ENCODE results near the gene TECTA.
"Not testable (repeated sequence)": the region's sequence is repeated elsewhere in the genome, so short reads cannot be mapped to it uniquely, and the experiment has no call there.

The TECTA gene

DNA sequence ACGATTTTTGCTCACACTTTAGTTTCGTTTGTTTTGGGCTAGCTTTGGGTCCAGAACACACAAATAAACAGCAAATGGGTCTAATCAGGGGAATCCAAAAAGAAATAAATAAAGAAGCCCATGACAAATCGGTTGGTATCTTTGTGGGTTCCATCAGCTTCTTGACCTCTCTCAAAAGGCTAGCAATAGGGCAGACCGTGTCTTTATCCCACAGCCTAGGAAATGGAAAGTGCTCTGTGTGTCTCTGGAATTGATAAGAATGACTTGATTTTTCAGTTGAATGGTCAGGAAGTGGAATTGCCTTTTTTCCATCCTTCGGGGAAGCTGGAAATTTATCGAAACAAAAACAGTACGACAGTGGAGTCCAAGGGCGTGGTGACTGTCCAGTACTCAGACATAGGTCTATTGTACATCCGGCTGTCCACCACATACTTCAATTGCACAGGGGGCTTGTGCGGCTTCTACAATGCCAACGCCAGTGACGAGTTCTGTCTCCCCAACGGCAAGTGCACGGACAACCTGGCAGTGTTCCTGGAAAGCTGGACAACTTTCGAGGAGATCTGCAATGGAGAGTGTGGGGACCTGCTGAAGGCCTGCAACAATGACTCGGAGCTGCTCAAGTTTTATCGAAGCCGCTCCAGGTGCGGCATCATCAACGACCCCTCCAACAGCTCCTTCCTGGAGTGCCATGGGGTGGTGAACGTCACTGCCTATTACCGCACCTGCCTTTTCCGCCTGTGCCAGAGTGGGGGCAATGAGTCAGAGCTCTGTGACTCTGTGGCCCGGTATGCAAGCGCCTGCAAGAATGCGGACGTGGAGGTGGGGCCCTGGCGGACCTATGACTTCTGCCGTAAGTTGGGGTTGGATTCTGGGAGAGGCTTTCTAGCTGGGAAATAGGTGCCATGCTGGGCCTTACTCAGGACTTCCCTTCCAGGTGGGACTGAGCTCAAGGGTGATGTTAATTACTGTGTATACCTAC lies 28.6 kb downstream of the TECTA start:
- no peak for DNase-seq

DNA sequence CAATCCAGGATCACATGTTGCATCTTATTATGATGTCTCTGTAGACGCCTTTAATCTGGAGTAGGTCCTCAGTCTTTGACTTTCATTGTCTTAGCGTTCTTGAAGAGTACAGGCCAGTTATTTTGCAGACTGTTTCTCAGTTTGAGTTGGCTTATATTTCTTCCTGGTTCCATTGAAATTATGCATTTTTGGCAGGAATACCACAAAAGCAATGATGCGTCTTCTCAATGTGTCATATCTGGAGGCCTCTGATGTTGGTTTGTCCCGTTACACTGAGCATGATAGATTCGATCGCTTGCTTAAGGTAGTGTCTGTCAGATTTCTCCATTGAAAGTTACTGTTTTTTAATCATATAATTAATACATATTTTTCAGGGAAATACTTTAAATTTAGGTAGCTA lies 30.6 kb downstream of the TECTA start:
- DNase-seq = no peak

DNA sequence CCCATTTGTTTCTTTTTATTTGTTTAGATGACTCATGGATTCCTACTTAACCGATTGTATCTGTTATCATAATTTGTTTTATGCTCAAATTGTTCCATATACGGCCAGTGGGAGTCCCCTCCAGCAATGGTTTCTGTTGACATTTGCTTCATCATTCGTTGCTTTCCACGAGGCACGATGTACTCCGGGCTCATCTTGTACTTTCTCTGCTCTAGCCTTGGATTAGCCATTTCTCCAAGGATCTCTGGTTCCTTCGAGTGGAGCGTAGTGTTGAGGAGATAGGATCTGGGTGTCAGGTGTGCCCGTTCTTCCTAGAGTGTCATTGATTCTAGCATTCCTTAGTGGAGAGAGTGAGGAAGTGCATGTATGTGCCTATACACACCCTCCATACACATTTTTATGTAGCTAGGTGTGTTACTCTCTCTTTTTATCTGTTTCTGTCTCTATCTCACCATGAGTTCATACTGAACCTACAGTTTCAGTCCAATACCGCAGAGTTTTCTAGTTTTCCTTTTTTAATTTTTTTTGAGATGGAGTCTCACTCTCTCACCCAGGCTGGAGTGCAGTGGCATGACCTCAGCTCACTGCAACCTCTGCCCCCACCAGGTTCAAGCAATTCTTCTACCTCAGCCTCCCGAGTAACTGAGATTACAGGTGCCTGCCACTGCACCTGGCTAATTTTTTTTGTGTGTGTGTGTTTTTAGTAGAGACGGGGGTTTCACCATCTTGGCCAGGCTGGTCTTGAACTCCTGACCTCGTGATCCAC lies 31.4 kb downstream of the TECTA start:
- no peak for DNase-seq

DNA sequence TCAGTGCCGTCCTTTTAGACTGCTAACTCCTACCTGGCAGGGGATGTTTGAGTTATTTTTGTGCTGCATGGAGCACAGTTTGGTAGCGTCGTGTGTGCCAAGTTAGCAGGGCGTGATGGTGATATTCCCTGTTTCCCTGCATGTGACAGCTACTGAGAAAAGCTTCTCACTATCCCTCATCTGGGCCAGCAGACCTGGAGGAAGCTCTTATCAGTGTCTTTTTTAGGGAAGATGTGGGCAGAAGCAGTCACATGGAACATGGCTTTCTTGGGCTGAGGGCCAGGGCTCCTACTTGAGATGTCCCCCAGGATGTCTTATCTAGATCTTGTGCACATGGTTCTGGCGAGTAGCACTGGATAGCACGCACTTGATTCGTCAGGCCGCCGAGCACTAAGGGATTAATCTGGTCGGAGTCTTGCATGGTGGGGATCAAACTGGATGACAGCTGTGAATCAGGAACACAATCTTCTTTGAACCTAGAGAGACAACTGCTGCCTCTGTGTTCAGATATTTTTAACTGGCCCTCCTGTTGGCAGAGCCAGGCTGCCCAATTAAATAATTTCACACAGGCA lies 33.8 kb downstream of the TECTA start:
- DNase-seq = no peak

DNA sequence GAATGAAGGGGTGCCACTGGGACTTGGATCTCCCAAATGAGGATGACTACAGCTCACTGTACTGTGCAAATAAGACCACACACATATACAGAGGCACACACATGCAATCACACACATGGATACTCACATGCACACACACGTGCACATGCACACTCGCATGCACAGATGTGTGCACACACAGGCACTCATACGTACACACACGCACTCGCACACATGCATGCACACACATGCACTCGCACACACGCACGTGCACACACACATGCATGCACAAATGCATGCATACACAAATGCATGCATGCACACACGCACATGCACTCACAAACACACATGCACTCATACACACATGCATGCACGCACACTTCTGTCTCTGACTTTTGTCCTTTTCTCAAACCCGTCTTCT lies 36.0 kb downstream of the TECTA start:
- no peak for DNase-seq

DNA sequence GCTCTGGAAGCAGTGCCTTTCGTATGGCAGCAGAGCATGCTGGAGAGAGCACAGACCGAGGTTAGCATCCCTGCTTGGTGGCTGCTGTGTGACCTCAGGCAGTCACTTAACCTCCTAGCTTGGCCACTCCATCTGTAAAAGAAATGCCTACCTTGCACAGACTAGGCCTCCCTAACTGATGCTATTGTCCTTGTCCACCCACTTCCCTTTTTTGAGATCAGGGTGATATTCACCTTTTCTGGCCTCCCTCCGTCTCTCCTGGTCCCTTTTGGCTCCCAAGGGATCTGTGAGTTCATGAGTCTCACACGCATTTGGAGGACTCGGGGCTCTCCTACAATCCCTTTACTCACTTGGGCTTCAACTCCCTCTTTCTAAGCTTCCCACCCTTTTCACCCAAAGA lies 37.2 kb downstream of the TECTA start:
- DNase-seq = no peak

DNA sequence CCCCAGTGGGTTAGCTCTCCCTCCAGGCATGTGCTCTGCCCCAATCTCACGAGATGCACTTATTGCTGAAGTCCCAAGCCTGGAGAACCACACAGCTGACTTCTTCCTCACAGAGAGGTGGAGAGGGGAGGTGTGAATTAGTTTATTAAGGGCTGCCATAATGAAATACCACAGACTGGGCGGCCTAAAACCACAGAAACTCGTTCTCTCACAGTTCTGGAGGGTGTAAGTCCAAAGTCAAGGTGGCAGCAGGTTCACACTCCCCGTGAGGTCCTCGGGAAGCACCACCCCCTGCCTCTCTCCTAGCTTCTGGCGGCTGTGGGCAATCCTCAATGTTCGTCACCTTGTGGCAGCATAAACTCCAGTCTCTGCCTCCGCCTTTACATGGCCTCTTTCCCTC lies 39.3 kb downstream of the TECTA start:
- no peak for DNase-seq

DNA sequence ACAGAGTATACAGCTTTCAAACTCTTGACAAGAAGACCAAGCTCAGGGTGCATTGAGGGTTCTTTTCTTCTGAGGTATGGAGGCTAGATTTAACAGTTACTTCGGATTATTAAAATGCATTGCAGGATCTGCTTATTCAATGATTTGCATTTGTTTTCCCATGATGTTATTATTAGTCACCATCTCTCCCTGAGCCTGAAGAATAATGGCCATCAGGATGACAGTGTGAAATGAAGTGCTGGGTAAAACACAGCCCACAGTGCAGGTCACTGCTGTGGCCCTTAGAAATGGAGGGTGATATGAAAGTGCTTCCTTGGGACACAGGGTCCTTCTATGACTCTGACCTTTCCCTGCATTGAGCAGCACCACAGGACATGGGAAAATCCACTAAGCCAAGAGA lies 40.0 kb downstream of the TECTA start:
- no peak for DNase-seq

DNA sequence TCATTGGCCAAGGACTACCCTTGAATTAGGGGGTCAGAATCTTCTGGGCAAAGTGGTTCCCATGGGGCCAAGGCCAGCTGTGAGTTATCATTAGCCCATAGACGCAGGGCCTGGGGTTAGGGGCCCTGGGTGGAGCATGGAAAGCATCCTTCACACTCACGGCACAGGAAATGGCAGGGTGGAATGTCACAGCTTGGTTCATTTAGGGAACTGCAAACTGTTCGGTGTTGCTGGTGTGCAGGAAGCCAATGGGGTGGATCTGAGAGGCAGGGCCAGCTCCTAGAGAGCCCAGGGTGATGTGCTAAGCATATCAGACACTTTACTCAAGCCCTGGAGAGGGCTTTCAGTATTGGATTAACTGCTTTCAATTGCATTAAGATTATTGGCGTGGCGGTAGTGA lies 42.9 kb downstream of the TECTA start:
- DNase-seq = no peak

DNA sequence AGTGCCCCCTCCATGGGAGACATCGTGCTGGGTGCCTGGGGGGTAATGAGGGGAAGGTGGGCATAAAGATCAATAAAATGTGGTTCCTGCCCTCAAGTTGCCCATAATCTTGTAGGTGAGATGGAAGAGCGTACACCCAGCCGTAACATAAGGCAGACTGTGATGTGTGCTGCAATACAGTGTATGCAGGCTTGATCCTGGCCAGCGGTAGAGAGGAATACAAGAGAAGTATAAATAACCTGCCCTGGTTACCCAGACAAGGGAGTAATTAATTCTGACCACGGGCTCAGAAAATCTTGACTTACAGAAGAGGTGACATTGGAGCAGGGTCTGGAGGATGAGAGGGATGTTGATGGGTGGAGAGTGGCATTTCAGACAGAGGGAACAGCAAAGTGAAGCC lies 43.7 kb downstream of the TECTA start:
- no peak for DNase-seq

DNA sequence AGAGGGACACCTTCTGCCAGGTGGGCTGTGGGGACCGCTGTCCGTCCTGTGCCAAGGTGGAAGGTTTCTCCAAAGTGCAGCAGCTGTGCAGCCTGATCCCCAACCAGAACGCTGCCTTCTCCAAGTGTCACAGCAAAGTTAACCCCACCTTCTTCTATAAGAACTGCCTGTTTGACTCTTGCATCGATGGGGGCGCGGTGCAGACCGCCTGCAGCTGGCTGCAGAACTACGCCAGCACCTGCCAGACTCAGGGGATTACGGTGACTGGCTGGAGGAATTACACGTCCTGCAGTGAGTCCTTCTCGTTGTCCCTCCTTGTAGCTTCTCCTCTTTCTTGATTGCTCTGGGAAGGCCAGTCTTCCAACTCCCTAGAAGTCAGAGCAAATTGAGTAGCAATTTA lies 44.8 kb downstream of the TECTA start:
- DNase-seq = no peak

DNA sequence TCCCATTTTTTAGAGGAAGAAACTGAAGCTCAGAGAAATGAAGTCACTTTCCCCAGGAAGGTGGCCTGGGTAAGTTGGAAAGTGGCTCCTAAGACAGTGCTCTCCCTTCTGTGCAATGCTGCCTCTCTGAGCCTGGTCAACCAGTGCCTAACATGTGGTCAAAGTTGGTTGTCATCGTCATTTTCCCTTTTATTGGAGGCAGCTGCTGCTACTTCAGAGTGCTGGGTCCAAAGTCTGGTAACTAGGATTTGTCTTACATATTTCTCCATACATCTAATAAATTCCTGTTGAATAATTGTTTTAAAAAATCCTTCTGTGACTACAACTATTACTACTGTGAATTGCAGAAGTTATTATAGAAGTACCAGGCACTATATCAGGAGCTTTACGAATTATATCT lies 48.1 kb downstream of the TECTA start:
- DNase-seq = no peak

DNA sequence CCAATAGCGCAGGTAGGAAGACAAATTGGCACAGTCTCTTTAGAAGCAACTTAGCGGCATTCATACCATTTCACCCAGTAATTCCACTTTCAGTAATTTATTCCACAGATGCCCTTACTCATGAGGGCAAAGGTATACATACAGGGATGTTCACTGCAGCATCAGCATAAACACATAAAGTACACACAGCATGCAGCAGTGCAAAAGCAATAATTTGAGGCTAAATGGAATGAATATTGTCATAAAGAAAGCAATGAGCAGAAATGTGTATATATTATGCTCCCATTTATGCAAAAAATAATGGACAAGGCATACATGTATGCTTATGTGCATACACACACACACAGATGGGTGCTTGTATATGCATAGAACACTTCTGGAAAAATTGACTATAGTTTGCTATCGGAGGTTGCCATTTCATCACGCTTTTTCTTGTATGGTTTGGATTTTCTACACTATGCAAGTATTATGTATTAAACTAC lies 50.2 kb downstream of the TECTA start:
- no peak for DNase-seq

DNA sequence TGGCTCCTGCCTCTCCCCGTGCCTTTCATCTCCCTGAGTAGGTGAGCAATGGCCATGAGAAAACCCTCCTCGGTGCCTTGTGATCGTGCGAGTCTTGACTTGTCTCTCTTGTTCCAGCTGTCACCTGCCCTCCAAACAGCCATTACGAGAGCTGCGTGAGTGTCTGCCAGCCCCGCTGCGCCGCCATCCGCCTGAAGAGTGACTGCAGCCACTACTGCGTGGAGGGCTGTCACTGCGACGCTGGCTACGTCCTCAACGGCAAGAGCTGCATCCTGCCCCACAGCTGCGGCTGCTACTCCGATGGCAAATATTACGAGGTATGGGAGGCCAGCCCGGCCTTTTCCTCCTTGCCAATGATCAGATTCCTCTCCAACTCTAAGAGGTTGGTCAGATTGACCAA lies 51.7 kb downstream of the TECTA start:
- DNase-seq = no peak

DNA sequence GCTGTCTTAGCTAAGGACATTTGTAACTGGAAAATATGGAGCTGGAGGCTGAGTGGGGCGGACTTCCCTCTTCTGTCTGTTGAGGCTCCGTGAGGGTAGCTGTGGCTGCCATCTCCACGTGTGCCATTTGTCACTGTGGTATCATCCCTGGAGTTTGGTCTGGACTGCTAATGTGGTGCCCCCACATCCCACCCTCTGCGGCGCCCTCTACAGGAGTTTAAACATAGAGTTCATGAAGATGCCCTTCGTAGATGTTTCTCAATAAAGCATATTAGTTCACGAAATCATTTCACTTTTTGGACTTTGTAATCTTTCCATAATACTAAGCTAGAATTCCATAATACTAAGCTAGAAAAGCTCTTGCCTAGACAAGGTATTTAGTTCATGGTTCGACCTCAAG lies 52.4 kb downstream of the TECTA start:
- DNase-seq = no peak

DNA sequence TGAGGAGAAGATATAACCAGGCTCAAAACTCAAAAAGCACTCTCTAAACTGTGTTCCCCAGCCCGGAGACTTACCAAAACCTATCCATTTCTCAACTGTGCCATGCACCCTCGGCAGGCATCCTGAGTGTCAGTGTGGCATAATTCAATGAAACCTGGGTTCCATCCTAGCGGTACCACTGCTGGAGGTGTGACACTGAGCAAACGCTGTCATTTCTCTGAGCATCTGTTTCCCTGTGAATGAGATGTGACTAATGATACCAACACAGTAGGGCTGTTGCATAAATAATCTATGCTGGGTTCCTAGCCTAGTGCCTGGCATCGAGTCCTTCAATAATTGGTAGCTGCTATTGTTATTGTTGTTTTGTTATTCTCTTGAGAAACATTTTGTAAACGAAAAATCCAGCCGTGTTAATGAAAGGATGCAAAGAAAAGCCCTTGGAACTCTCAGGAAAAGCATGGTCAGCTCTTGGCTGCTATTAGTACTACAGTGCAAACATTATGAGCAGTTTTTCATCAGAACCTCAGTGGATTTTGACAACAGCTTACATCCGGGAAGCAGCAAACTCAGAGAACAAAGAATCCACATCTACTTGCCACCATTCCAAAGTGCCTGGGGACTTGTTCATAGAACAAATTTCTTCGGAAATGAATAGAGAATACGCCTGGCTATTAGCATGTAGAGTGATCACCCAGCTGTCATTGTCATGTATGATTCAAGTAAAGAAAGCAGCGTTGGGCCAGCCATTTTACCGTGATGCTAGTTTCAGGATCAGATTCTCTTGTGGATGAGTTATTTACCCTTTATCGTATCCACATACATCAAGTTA lies 53.7 kb downstream of the TECTA start:
- DNase-seq = no peak

DNA sequence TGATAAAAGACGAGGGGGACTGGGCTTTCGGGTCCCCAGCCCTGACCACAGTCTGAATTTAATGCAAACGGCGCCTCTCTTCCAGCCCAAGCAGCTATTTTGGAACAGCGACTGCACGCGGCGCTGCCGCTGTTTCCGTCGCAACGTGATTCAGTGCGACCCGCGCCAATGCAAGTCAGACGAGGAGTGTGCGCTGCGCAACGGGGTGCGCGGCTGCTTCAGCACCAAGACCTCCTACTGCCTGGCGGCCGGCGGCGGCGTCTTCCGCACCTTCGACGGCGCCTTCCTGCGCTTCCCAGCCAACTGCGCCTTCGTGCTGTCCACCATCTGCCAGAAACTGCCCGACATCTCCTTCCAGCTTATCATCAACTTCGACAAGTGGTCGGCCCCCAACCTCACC lies 56.7 kb downstream of the TECTA start:
- DNase-seq = no peak

DNA sequence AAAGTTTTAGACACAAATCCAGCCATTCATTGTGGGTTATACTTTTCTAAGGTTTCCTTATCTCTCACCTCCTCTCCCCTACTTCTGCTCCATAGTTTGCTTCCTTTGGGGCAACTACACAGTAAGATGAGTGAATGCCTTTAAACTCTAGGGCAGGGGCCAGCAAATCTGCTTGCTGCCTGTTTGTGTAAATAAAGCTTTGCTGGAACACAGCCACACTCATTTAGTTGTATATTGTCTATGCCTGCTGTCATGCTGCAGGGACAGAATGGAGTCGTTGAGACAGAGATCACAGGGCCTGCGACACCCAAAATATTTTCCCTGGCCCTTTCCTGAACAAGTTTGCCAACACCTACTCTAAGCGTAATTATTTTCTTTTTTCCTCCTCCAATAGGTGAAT lies 58.7 kb downstream of the TECTA start:
- no peak for DNase-seq

DNA sequence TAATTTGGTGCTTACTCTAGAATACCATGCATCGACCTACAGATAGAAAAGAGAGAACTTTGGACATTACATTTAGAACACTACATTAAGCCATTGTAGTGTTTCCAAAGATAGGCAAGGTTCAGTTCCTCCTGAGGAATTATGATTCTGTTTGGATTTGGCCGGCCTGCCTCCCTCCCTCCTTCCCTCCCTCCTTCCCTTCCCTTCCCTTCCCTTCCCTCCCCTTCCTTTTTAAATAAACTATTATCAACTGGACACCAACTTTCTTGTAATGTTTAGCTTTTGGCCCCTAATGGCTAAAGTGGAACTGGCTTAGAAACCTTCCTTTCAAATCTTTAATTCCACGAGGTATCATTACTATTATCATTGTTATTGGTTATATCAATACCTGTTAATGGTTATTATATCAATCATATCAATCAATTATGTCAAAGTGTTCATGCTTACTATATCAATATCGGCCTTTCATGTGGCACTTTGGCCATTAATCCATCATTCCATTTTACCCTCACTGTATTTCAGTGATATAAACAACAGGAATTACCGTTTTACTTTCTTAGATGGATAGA lies 60.4 kb downstream of the TECTA start:
- DNase-seq = no peak

DNA sequence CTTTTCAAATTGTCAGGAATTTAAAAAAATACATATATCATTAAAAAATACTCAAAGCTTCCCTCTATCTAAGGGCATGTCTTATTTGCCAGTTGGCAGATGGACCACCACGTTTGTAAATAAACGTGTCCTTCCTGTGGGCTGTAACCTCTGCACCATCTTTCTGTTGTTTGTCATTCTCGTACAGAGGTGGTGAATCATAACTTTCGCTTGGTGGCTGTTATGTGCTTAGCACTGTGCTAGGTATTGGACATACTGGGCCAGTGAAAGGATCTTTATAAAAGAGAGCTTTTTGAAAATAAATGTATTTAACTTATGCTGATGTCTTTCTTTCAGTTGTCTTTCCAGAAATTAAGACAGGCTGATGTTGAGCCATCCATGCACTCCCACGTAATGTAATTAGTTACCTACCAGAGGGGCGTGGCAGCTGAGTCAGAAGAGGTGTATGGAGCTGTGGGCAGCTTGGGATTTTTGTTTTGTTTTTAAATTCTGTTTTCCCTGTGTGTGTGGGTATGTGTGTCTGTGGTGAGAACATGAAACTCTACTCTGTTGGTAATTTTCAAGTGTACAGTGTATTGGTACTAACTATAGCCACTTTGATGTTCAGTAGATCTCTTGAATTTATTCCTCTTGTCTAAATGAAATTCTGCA lies 62.7 kb downstream of the TECTA start:
- no peak for DNase-seq

DNA sequence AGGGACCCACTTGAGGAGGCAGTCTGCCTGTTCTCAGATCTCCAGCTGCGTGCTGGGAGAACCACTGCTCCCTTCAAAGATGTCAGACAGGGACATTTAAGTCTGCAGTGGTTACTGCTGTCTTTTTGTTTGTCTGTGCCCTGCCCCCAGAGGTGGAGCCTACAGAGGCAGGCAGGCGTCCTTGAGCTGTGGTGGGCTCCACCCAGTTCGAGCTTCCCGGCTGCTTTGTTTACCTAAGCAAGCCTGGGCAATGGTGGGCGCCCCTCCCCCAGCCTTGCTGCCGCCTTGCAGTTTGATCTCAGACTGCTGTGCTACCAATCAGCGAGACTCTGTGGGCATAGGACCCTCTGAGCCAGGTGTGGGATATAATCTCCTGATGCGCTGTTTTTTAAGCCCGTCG lies 76.6 kb downstream of the TECTA start:
- not testable (repeated sequence) for DNase-seq

DNA sequence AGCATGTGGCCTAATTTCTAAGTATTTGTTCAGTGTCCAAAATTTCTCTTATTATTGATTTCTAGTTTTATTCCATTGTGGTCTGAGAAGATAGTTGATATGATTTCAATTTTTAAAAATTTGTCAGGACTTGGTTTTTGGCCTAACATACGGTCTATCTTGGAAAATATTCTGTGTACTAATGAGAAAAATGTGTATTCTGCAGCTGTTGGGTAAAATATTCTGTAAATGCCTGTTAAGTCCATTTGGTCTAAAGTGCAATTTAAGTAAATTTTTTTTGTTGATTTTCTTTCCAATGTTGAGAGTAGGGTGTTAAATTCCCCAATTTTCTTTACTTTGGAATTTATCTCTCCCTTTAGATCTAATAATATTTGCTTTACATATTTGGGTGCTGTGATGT lies 78.3 kb downstream of the TECTA start:
- DNase-seq = no peak

All from activated effector memory CD4-positive, alpha-beta T cell treated with Interleukin-2 at 50 U/mL for 16 hours (primary cell).